ENCODE results near the gene PPARG.

PPARG gene

GRCh38 chr3:12265508-12265907 is 23.4 kb upstream of the PPARG start:
- no peak overlapping the region for H3K4me3 ChIP-seq (ENCODE audit: low read depth, low read length)
- no peaks in the 10 kb centered on the region for H3K36me3 ChIP-seq
- TF ChIP-seq, protein P1, sequence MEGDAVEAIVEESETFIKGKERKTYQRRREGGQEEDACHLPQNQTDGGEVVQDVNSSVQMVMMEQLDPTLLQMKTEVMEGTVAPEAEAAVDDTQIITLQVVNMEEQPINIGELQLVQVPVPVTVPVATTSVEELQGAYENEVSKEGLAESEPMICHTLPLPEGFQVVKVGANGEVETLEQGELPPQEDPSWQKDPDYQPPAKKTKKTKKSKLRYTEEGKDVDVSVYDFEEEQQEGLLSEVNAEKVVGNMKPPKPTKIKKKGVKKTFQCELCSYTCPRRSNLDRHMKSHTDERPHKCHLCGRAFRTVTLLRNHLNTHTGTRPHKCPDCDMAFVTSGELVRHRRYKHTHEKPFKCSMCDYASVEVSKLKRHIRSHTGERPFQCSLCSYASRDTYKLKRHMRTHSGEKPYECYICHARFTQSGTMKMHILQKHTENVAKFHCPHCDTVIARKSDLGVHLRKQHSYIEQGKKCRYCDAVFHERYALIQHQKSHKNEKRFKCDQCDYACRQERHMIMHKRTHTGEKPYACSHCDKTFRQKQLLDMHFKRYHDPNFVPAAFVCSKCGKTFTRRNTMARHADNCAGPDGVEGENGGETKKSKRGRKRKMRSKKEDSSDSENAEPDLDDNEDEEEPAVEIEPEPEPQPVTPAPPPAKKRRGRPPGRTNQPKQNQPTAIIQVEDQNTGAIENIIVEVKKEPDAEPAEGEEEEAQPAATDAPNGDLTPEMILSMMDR (IDR thresholded peaks at IDR 0.05; ENCODE audit: low read depth, low read length) = no peak
- H3K27me3 ChIP-seq (ENCODE audit: insufficient read depth, low read depth, severe bottlenecking) = no peaks in the 10 kb centered on the region
- DNase-seq = no peak
- no peaks in the 10 kb centered on the region for H3K9me3 ChIP-seq (ENCODE audit: severe bottlenecking)
- H3K27ac ChIP-seq = no peak overlapping the region

- TF ChIP-seq, protein P1 (IDR thresholded peaks at IDR 0.05; ENCODE audit: low read depth, low read length) = no peak
- no peak overlapping the region for H3K27ac ChIP-seq
- H3K4me3 ChIP-seq (ENCODE audit: low read depth, low read length) = no peak overlapping the region
- H3K36me3 ChIP-seq = no peaks in the 10 kb centered on the region
- H3K9me3 ChIP-seq (ENCODE audit: severe bottlenecking) = no peaks in the 10 kb centered on the region
- H3K27me3 ChIP-seq (ENCODE audit: insufficient read depth, low read depth, severe bottlenecking) = no peaks in the 10 kb centered on the region
- DNase-seq = no peak
Measured at GRCh38 chr3:12266038-12266437, 22.8 kb upstream of the PPARG start.

- Histone ChIP-seq H3K36me3 (no peaks in the 10 kb centered on the region), H3K9me3 (ENCODE audit: severe bottlenecking) (no peaks in the 10 kb centered on the region), H3K27ac (no peak overlapping the region), H3K27me3 (ENCODE audit: insufficient read depth, low read depth, severe bottlenecking) (no peaks in the 10 kb centered on the region), H3K4me3 (ENCODE audit: low read depth, low read length) (no peak overlapping the region)
- TF ChIP-seq, protein P1 (IDR thresholded peaks at IDR 0.05; ENCODE audit: low read depth, low read length) = no peak
- DNase-seq = no peak
Measured at GRCh38 chr3:12267376-12268030, 21.4 kb upstream of the PPARG start.

GRCh38 chr3:12268049-12268735 is 20.7 kb upstream of the PPARG start:
- Histone ChIP-seq H3K27me3 (ENCODE audit: insufficient read depth, low read depth, severe bottlenecking) (no peaks in the 10 kb centered on the region), H3K9me3 (ENCODE audit: severe bottlenecking) (no peaks in the 10 kb centered on the region), H3K36me3 (no peaks in the 10 kb centered on the region), H3K27ac (no peak overlapping the region), H3K4me3 (ENCODE audit: low read depth, low read length) (no peak overlapping the region)
- TF ChIP-seq, protein P1 (IDR thresholded peaks at IDR 0.05; ENCODE audit: low read depth, low read length) = no peak
- DNase-seq = no peak

GRCh38 chr3:12270976-12271375 is 17.9 kb upstream of the PPARG start:
- Histone ChIP-seq H3K4me3 (ENCODE audit: low read depth, low read length) (no peak overlapping the region), H3K36me3 (no peaks in the 10 kb centered on the region), H3K27ac (no peak overlapping the region), H3K27me3 (ENCODE audit: insufficient read depth, low read depth, severe bottlenecking) (no peaks in the 10 kb centered on the region), H3K9me3 (ENCODE audit: severe bottlenecking) (no peaks in the 10 kb centered on the region)
- TF ChIP-seq, protein P1 (IDR thresholded peaks at IDR 0.05; ENCODE audit: low read depth, low read length) = no peak
- no peak for DNase-seq

Data from WERI-Rb-1 (cell line).